BLaER1 treated with 17β-estradiol and CSF1 and Interleukin-3, amounts not matched to agents 10 nM and 100 nM (cell line): ENCODE results near the gene AKR1D1.
"Not testable (repeated sequence)": the region's sequence is repeated elsewhere in the genome, so short reads cannot be mapped to it uniquely, and the experiment has no call there.

Experiments
- H3K27ac ChIP-seq, 11 experiments: shearing (Covaris generic); formaldehyde crosslinking; 2 replicates each; pipeline ENCODE4 v1.8.1; 2022
- H3K27me3 ChIP-seq, 11 experiments: shearing (Covaris generic); formaldehyde crosslinking; 2 replicates each; pipeline ENCODE4 v1.8.1; 2022
- H3K36me3 ChIP-seq, 11 experiments: shearing (Covaris generic); formaldehyde crosslinking; 2 replicates each; pipeline ENCODE4 v1.8.1; 2022
- H3K4me1 ChIP-seq, 10 experiments: shearing (Covaris generic); formaldehyde crosslinking; 2 replicates each; pipeline ENCODE4 v1.8.1; 2022
- H3K4me2 ChIP-seq, 11 experiments: shearing (Covaris generic); formaldehyde crosslinking; 2 replicates each; pipeline ENCODE4 v1.8.1; 2022
- H3K4me3 ChIP-seq, 10 experiments: shearing (Covaris generic); formaldehyde crosslinking; 2 replicates each; pipeline ENCODE4 v1.8.1; 2022
- H3K9ac ChIP-seq, 11 experiments: shearing (Covaris generic); formaldehyde crosslinking; 2 replicates each; pipeline ENCODE4 v1.8.1; 2022
- H3K9me3 ChIP-seq, 11 experiments: shearing (Covaris generic); formaldehyde crosslinking; replicated peaks in 1 of 11; 2 replicates each; pipeline ENCODE4 v1.8.1; 2022
- H4K20me1 ChIP-seq, 11 experiments: shearing (Covaris generic); formaldehyde crosslinking; 2 replicates each; pipeline ENCODE4 v1.8.1; 2022
- Cebpa-rat ChIP-seq, 11 experiments: shearing (Covaris generic); IDR thresholded peaks; 2 replicates each; pipeline ENCODE4 v1.8.1; 2022

AKR1D1 gene

DNA sequence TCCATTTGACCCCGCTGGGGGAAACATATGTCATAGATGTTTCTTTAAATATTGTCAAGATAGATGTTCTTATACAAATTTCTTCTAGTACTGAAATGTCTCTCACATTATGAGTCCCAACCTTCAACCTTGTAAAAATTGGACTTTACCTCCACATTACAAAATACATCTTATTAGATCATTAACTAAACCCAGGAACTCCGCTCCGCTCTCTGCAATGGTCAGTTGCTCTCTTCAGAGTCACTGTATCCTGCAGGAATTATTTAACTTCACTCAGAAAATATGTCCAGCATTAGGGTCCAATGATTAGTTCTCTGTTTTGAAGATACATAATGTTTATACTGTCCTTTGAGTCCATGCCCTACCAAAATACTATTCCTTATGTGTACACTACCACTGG is 8.5 kb upstream of the AKR1D1 start:
- Histone ChIP-seq H3K27me3 (no peaks in the 10 kb centered on the region), H3K36me3 (no peaks in the 10 kb centered on the region), H4K20me1 (no peaks in the 10 kb centered on the region), H3K9ac (no peak overlapping the region), H3K27ac (no peak overlapping the region), H3K4me2 (no peak overlapping the region), H3K4me1 (no peaks in the 10 kb centered on the region), H3K9me3 (no peaks in the 10 kb centered on the region), H3K4me3 (no peak overlapping the region)
- TF ChIP-seq Cebpa-rat (IDR thresholded peaks at IDR 0.05): no peak

DNA sequence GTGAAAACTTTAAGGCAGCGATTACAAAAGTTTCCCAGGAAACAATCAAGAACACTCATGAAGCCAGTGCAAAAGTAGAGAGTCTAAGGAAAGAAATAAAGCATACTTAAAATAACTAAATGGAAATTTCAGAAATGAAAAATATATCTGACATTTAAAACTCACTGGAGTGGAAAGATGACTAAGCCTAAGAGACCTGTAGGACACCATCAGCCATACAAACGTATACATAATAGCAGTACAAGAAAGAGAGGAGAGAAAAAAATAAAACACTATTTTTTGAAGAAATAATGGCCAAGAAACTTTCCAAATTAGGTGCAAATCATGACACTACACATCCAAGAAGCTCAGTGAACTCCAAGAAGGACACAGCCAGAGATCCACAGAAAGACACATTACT is 5.4 kb upstream of the AKR1D1 start:
- no peaks in the 10 kb centered on the region for H4K20me1 ChIP-seq
- H3K9ac ChIP-seq: no peak overlapping the region
- H3K9me3 ChIP-seq: peaks cover 0 to 10% (median 6%) of the 10 kb centered on the region in 11 experiments; a peak in 16 of 22 replicates
- H3K4me3 ChIP-seq: no peak overlapping the region
- no peaks in the 10 kb centered on the region for H3K27me3 ChIP-seq
- TF ChIP-seq Cebpa-rat (IDR thresholded peaks at IDR 0.05): no peak
- no peak overlapping the region for H3K4me2 ChIP-seq
- no peaks in the 10 kb centered on the region for H3K36me3 ChIP-seq
- no peak overlapping the region for H3K27ac ChIP-seq
- H3K4me1 ChIP-seq: peaks cover 0 to 11% (median 0%) of the 10 kb centered on the region in 10 experiments; a peak in 1 of 20 replicates

DNA sequence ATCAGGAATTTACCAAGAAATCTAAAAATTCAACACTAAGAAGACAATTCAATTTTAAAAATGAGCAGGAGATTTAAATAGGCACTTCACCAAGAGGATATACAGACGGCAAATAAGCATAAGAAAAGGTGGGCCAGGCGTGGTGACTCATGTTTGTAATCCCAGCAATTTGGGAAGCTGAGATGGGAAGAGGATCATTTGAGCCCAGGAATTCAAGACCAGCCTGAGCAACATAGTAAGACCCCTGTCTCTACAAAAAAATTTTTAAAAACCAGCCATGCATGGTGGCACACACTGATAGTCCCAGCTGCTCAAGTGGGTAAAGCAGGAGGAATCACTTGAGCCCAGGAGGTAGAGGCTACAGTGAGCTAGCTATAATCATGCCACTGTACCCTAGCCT is 3.5 kb upstream of the AKR1D1 start:
- Histone ChIP-seq H4K20me1 (no peaks in the 10 kb centered on the region), H3K4me1 (peaks cover 0 to 11% (median 0%) of the 10 kb centered on the region in 10 experiments; a peak in 1 of 20 replicates), H3K27me3 (no peaks in the 10 kb centered on the region), H3K4me3 (no peak overlapping the region), H3K9ac (no peak overlapping the region), H3K36me3 (no peaks in the 10 kb centered on the region), H3K9me3 (peaks cover 3 to 16% (median 13%) of the 10 kb centered on the region in 11 experiments; a peak in 16 of 22 replicates), H3K4me2 (no peak overlapping the region), H3K27ac (no peak overlapping the region)
- TF ChIP-seq Cebpa-rat (IDR thresholded peaks at IDR 0.05): no peak

DNA sequence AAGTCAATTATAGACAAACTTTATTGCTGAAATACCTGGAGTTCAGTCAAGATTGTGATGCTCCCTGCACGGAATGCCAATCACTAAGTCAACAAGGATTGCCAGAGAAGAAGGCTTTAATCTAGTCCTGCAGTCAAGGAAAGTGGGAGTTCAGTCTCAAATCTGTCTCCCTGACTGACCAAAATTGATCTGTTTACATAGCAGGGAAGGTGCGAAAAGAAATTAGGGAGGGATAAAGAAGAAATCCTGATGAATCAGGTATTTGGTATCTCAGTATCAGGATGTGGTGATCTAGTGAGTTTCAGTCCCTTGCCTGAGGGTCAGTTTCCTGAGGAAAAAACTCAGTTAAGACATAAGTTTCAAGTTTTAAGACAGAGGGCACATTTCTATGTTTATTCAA is 2.1 kb upstream of the AKR1D1 start:
- TF ChIP-seq Cebpa-rat (IDR thresholded peaks at IDR 0.05): no peak
- H3K4me3 ChIP-seq: no peak overlapping the region
- H3K9ac ChIP-seq: no peak overlapping the region
- no peaks in the 10 kb centered on the region for H3K27me3 ChIP-seq
- no peaks in the 10 kb centered on the region for H3K36me3 ChIP-seq
- peaks cover 3 to 16% (median 13%) of the 10 kb centered on the region in 11 experiments; a peak in 16 of 22 replicates for H3K9me3 ChIP-seq
- no peak overlapping the region for H3K27ac ChIP-seq
- no peaks in the 10 kb centered on the region for H4K20me1 ChIP-seq
- no peak overlapping the region for H3K4me2 ChIP-seq
- H3K4me1 ChIP-seq: peaks cover 0 to 11% (median 0%) of the 10 kb centered on the region in 10 experiments; a peak in 1 of 20 replicates

DNA sequence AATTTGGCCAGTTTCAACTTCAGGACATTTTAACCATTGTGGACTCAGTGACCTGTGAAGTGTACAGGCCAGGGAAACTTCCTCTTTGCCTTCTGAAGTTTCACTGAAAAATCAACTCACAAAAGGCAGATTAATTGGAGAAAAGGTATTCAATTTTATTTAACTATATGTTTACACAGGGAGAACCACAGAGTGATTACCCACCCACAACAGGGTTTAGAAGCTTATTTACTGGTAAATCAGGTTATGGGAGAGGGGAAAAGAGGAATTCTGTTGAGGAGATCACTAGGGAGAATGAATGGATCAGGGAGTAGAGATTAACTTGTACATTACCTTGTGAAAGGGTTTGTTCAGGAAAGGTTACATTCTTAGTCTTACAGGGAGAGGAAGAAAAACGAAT is 1.7 kb upstream of the AKR1D1 start:
- H3K9me3 ChIP-seq: peaks cover 3 to 16% (median 13%) of the 10 kb centered on the region in 11 experiments; a peak in 16 of 22 replicates
- no peaks in the 10 kb centered on the region for H3K27me3 ChIP-seq
- H3K36me3 ChIP-seq: no peaks in the 10 kb centered on the region
- no peak overlapping the region for H3K4me3 ChIP-seq
- no peak for TF ChIP-seq Cebpa-rat (IDR thresholded peaks at IDR 0.05)
- no peak overlapping the region for H3K9ac ChIP-seq
- H3K27ac ChIP-seq: no peak overlapping the region
- peaks cover 0 to 11% (median 0%) of the 10 kb centered on the region in 10 experiments; a peak in 1 of 20 replicates for H3K4me1 ChIP-seq
- no peaks in the 10 kb centered on the region for H4K20me1 ChIP-seq
- no peak overlapping the region for H3K4me2 ChIP-seq

DNA sequence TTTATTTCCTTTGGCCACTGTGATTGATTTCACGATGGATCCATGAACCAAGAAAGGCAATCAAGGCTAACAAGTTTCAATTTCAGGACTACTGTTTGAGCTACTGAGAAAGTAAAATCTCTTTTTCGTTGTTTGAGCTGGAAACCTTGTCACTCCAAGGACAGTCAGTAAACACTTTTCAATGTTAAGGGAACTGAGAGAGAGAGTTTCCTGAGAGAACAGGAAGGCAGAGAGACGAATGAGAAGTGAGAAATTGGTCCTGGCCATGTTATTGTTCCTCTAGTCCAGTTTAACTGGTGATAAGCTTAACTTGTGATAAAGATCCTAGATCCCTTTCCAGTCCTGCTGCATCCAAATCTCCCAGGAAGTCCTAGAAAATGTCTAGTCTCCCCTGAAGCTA is 909 bp upstream of the AKR1D1 start:
- no peak overlapping the region for H3K9ac ChIP-seq
- no peaks in the 10 kb centered on the region for H4K20me1 ChIP-seq
- TF ChIP-seq Cebpa-rat (IDR thresholded peaks at IDR 0.05): no peak
- no peak overlapping the region for H3K27ac ChIP-seq
- H3K27me3 ChIP-seq: no peaks in the 10 kb centered on the region
- H3K4me3 ChIP-seq: no peak overlapping the region
- peaks cover 3 to 16% (median 13%) of the 10 kb centered on the region in 11 experiments; a peak in 16 of 22 replicates for H3K9me3 ChIP-seq
- peaks cover 0 to 11% (median 0%) of the 10 kb centered on the region in 10 experiments; a peak in 1 of 20 replicates for H3K4me1 ChIP-seq
- no peak overlapping the region for H3K4me2 ChIP-seq
- H3K36me3 ChIP-seq: no peaks in the 10 kb centered on the region

DNA sequence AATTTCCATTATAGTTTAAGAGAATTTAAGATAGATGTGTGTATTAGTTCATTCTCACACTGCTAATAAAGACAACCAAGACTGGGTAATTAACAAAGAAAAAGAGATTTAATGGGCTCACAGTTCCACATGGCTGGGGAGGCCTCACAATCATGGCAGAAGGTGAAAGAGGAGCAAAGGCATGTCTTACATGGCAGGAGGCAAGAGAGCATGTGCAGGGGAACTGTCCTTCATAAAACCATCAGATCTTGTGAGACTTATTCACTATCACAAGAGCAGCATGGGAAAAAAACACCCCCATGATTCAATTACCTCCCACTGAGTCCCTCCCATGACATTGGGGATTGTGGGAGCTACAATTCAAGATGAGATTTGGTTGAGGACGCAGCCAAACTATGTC is 473 bp upstream of the AKR1D1 start:
- H3K4me2 ChIP-seq, H3K27ac ChIP-seq, H3K27me3 ChIP-seq, H3K36me3 ChIP-seq, H3K9ac ChIP-seq, H3K4me3 ChIP-seq, H4K20me1 ChIP-seq: not testable (repeated sequence)
- H3K4me1 ChIP-seq: peaks cover 0 to 11% (median 0%) of the 10 kb centered on the region in 10 experiments; a peak in 1 of 20 replicates
- peaks cover 3 to 16% (median 13%) of the 10 kb centered on the region in 11 experiments; a peak in 16 of 22 replicates for H3K9me3 ChIP-seq

DNA sequence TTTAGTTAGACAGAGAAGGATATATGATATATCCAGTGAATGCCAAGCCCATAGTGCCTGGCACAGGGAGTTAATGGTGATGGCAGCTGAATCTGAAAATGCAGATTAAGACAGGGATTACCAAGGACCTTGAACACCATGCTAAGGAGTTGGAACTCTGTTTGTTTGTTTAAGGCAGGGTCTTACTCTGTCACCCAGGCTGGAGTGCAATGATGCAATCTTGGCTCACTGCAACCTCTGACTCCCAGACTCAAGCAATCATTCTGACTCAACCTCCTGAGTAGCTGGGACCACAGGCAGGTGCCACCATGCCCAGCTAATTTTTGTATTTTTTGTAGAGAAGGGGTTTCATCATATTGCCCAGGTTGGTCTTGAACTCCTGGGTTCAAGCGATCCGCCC is 1.6 kb downstream of the AKR1D1 start:
- no peak overlapping the region for H3K9ac ChIP-seq
- H3K36me3 ChIP-seq: no peaks in the 10 kb centered on the region
- H3K27ac ChIP-seq: no peak overlapping the region
- no peak overlapping the region for H3K4me3 ChIP-seq
- peaks cover 0 to 11% (median 0%) of the 10 kb centered on the region in 10 experiments; a peak in 1 of 20 replicates for H3K4me1 ChIP-seq
- H3K4me2 ChIP-seq: no peak overlapping the region
- H3K27me3 ChIP-seq: no peaks in the 10 kb centered on the region
- peaks cover 3 to 16% (median 13%) of the 10 kb centered on the region in 11 experiments; a peak in 16 of 22 replicates for H3K9me3 ChIP-seq
- TF ChIP-seq Cebpa-rat (IDR thresholded peaks at IDR 0.05): peak in 1 of 11 experiments; percentile 26; a peak in 1 of 22 replicates
- no peaks in the 10 kb centered on the region for H4K20me1 ChIP-seq

DNA sequence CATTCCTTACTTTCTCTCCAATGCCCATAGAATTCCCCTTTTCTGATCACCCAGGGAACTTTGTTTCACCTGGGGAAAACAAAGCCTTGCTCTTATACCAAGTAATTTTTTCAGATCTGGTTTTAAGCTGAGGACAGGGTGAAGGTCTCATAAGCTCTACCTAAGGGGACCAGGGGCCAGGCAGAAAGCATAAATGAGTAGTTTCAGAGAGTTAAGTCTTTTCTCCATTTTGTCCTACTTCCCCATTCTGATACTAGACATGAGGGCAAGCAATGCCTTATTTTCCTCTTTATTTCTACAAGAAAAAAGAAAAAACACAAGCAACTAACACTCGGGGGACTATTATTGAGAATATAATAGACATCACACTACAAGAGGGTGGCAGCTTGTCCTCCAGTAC is 2.9 kb downstream of the AKR1D1 start:
- peaks cover 0 to 11% (median 0%) of the 10 kb centered on the region in 10 experiments; a peak in 1 of 20 replicates for H3K4me1 ChIP-seq
- H3K4me2 ChIP-seq: no peak overlapping the region
- H3K36me3 ChIP-seq: no peaks in the 10 kb centered on the region
- no peaks in the 10 kb centered on the region for H3K27me3 ChIP-seq
- TF ChIP-seq Cebpa-rat (IDR thresholded peaks at IDR 0.05): no peak
- peaks cover 3 to 16% (median 13%) of the 10 kb centered on the region in 11 experiments; a peak in 16 of 22 replicates for H3K9me3 ChIP-seq
- H4K20me1 ChIP-seq: no peaks in the 10 kb centered on the region
- no peak overlapping the region for H3K4me3 ChIP-seq
- H3K9ac ChIP-seq: no peak overlapping the region
- H3K27ac ChIP-seq: no peak overlapping the region

DNA sequence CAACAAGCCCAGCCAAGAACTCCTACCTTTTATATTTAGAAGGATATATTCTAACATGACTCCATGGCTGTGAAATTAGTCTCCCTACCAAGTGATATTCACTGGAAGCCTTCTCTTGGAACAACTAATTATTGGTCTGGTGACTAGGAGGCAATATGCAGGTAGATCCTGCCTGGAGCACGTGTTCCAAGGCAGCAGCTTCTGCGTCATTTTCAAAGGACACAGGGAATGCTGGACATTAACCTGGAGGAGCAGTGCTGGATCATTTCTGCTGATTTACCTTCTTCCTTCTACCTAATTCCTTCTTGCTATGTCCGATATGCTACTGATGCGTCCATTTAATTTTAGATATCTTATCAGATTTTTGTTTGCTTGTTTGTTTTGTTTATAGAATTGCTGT is 5.6 kb downstream of the AKR1D1 start:
- Histone ChIP-seq H4K20me1 (no peaks in the 10 kb centered on the region), H3K4me1 (no peaks in the 10 kb centered on the region), H3K36me3 (no peaks in the 10 kb centered on the region), H3K9me3 (peaks cover 0 to 5% (median 0%) of the 10 kb centered on the region in 11 experiments; a peak in 1 of 22 replicates), H3K9ac (no peak overlapping the region), H3K27ac (no peak overlapping the region), H3K27me3 (no peaks in the 10 kb centered on the region), H3K4me3 (no peak overlapping the region), H3K4me2 (no peak overlapping the region)
- TF ChIP-seq Cebpa-rat (IDR thresholded peaks at IDR 0.05): no peak
